GM21619 (cell line): ENCODE data around the gene RASGRF1.
"Not testable (repeated sequence)": the region's sequence is repeated elsewhere in the genome, so short reads cannot be mapped to it uniquely, and the experiment has no call there.

Experiments
- ATAC-seq: cut with Tn5 transposase; IDR thresholded peaks from one replicate; pipeline ENCODE4 v1.9.1; 2021; ENCODE audit not compliant: unreplicated experiment

Gene RASGRF1

GRCh38 chr15:79041601-79042168 is 48.9 kb downstream of the RASGRF1 start:
- no peak for ATAC-seq

- ATAC-seq: no peak
Observed at GRCh38 chr15:79037848-79038247, 52.7 kb downstream of the RASGRF1 start.

- ATAC-seq: no peak
Observed at GRCh38 chr15:79036323-79036722, 54.3 kb downstream of the RASGRF1 start.

- no peak for ATAC-seq
Observed at GRCh38 chr15:79035814-79036213, 54.8 kb downstream of the RASGRF1 start.

- peak; percentile 81 for ATAC-seq
Observed at GRCh38 chr15:79035111-79035601, 55.4 kb downstream of the RASGRF1 start.

- no peak for ATAC-seq
Observed at GRCh38 chr15:79034284-79034683, 56.3 kb downstream of the RASGRF1 start.

GRCh38 chr15:79032656-79033055 is 57.9 kb downstream of the RASGRF1 start:
- ATAC-seq: no peak

- ATAC-seq: no peak
Observed at GRCh38 chr15:79031821-79032220, 58.8 kb downstream of the RASGRF1 start.

GRCh38 chr15:79031201-79031600 is 59.4 kb downstream of the RASGRF1 start:
- no peak for ATAC-seq

GRCh38 chr15:79030470-79030869 is 60.1 kb downstream of the RASGRF1 start:
- ATAC-seq: no peak

- no peak for ATAC-seq
Observed at GRCh38 chr15:79028411-79028964, 62.1 kb downstream of the RASGRF1 start.

- ATAC-seq: no peak
Observed at GRCh38 chr15:79027532-79028410, 62.8 kb downstream of the RASGRF1 start.

GRCh38 chr15:79025802-79026201 is 64.8 kb downstream of the RASGRF1 start:
- ATAC-seq: no peak

- no peak for ATAC-seq
Observed at GRCh38 chr15:79025201-79025600, 65.4 kb downstream of the RASGRF1 start.

- not testable (repeated sequence) for ATAC-seq
Observed at GRCh38 chr15:79024493-79024892, 66.1 kb downstream of the RASGRF1 start.

- no peak for ATAC-seq
Observed at GRCh38 chr15:79023918-79024317, 66.7 kb downstream of the RASGRF1 start.

- ATAC-seq: no peak
Observed at GRCh38 chr15:79023546-79023890, 67.1 kb downstream of the RASGRF1 start.

- ATAC-seq: no peak
Observed at GRCh38 chr15:79018960-79019359, 71.6 kb downstream of the RASGRF1 start.

GRCh38 chr15:79017953-79018352 is 72.6 kb downstream of the RASGRF1 start:
- ATAC-seq: no peak

GRCh38 chr15:79016527-79017170 is 73.9 kb downstream of the RASGRF1 start:
- no peak for ATAC-seq

- peak; percentile 61 for ATAC-seq
Observed at GRCh38 chr15:79015416-79015815, 75.2 kb downstream of the RASGRF1 start.

- ATAC-seq: no peak
Observed at GRCh38 chr15:79010278-79010677, 80.3 kb downstream of the RASGRF1 start.
